Activated CD4-positive, CD25-positive, alpha-beta regulatory T cell treated with anti-CD3 and anti-CD28 coated beads, Interleukin-2, amount 50 U/mL, for 16 hours (primary cell): ENCODE measurements around the gene ODAD4.
A peak's percentile ranks its signal among the peaks of the same experiment; 100 is the strongest.

Source experiments
- DNase-seq: peaks from one replicate; pipeline ENCODE4 v3.0.0-alpha.2; 2020; ENCODE audit warnings: low read depth, low spot score

The ODAD4 gene

DNA sequence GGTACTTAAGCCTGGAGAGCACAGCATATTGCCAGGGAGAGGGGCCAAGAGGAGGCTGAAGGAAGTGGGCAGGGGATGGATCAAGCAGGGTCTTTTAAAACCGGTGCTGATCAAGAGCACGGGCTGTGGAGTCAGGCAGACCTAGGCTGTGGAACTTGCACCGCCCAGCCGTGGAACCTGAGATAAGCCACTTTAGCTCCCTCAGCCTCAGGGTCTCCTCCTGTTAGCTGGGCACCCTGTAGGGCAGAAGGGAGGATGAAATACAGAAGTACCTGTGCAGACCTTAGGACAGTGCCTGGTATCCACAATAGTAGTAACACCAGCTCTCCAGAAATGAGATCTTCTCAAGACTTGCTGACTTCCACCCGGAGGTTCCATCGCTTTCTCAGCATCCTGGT lies 9.3 kb downstream of the ODAD4 start:
- DNase-seq, result no peak

- no peak for DNase-seq
These were observed 10.8 kb downstream of the ODAD4 start for GRCh38 chr17:41941168-41941567.

- no peak for DNase-seq
These were observed 12.4 kb downstream of the ODAD4 start for GRCh38 chr17:41942626-41943373.

DNA sequence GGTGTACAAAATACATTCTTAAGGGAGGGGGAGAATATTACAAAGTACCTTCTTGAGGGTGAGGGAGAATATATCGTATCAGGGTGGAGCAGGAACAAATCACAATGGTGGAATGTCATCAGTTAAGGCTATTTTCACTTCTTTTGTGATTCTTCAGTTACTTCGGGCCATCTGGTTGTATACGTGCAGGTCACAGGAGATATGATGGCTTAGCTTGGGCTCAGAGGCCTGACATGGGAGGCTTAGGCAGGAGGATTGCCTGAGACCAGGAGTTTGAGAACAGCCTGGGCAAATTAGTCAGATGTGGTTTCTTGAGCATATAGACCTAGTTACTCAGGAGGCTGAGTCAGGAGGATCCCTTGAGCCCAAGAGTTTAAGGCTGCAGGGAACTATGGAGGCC lies 13.1 kb downstream of the ODAD4 start:
- no peak for DNase-seq

DNA sequence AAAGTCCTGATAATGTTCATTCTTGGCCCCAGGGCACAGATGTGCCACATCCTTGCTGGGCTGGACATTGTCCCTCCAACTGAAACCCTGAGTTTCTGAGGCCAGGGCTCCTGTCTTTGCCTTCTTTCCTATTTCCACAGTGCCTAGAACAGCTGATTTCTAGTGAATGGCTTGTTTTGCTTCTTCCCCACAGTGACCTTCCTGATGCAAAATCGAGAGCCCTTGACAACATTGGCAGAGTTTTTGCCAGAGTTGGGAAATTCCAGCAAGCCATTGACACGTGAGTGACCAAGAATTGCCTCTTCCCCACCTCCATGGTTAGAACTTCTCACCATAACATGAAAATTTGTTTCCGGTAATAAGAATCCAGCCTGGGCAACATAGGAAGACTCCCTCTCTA lies 14.5 kb downstream of the ODAD4 start:
- no peak for DNase-seq

- DNase-seq, result no peak
These were observed 18.5 kb downstream of the ODAD4 start for GRCh38 chr17:41948762-41949460.

DNA sequence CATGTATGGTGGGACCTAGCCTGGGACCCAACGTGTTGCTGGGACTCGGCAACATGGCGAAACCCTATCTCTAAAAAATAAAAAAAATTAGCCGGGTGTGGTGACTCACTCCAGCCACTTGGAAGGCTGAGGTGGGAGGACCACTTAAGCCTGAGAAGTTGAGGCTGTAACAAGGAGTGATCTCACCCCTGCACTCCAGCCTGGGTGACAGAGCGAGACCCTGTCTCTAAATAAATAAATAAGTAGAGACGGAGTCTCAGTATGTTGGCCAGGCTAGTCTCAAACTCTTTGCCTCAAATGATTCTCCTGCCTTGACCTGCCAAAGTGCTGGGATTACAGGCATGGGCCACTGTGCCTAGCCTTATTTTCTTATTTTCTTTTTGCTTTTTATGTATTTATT lies 26.1 kb downstream of the ODAD4 start:
- no peak for DNase-seq

DNA sequence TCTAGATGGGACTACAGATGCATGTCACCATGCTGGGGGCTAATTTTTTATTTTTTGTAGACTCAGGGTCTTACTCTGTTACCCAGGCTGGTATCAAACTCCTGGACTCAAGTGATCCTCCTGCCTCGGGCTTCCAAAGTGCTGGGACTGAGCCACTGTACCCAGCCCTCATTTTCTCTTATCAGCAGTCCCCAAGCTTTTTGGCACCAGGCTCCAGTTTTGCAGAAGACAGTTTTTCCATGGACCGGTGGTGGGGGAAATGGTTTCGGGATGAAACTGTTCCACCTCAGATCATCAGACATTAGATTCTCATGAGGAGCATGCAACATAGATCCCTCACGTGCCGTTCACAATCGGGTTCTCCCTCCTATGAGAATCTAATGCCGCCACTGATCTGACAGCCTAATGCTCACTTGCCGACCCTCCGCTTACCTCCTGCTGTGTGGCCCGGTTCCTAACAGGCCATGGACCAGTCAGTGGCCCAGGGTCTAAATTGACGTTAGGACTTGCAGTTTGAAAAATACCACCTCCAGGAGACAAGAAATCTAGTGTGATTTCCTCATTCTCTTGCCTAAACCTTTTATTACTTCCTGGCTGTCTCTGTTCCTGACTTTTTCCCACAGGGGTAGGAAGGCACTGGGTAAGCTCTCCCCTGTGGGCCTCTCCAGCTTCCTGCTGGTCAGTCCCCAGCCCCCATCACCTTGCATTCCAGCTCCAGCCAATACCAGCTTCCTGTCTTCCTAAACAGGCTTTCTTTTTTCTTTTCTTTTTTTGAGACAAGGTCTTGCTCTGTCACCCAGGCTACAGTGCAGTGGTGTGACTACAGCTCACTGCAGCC lies 26.8 kb downstream of the ODAD4 start:
- DNase-seq, result no peak

- DNase-seq, result no peak
These were observed 27.5 kb downstream of the ODAD4 start for GRCh38 chr17:41957869-41958439.

DNA sequence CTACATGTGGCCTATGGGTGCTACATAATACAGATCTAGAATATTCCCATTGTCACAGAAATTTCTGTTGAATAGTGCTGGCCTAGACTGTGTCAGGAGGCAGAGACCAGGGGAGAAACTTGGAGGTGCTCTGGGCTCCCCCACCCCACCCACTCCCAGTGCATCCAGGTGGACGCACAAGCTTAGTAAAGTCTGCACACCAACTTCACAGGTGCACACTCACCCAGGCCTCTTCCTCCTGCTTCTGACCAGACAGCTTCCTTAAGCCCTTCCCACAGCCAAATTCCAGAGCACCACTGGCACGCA lies 28.6 kb downstream of the ODAD4 start:
- DNase-seq, result no peak

- DNase-seq, result no peak
These were observed 29.1 kb downstream of the ODAD4 start for GRCh38 chr17:41959336-41960095.

GRCh38 chr17:41962111-41962510 lies 31.7 kb downstream of the ODAD4 start:
- DNase-seq, result no peak

- DNase-seq, result peak; percentile 53
These were observed 32.5 kb downstream of the ODAD4 start for GRCh38 chr17:41962768-41963434.

DNA sequence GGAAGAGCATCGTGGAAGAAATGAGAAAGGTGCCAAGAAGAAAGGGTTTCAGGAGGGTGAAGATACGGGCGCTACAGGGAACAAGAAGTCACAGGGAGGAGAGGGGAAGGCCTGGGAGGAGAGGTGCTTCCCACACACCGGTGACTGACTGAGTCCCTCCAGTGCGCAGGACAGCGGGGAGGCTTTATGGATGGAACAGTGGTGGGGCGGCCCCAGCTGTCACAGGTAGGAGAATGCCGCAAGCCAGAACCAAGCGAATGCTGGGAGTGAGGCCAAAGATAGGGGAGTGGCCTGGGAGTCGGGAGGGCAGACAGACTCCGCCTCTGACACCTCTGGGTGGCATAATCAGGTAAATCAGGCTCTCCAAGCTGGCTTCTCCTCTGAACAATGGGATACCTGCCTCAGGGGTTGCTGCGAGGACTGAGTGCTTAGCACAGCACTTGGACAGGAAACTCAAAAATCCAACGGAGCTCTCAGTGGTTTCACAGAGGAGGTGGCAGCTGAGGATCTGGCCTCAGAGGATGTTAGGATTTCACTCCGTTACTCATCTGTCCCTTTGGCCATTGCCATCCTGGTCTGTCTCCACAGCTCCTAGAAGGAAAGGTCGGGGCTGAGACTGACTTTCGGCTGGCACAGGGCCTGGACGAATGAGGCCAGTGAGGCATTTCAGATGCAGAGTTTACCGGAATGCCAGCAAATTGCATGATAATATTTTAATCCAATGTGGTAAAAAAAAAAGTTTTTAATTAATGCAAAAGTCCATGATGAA lies 35.5 kb downstream of the ODAD4 start:
- peak; percentile 31 for DNase-seq

DNA sequence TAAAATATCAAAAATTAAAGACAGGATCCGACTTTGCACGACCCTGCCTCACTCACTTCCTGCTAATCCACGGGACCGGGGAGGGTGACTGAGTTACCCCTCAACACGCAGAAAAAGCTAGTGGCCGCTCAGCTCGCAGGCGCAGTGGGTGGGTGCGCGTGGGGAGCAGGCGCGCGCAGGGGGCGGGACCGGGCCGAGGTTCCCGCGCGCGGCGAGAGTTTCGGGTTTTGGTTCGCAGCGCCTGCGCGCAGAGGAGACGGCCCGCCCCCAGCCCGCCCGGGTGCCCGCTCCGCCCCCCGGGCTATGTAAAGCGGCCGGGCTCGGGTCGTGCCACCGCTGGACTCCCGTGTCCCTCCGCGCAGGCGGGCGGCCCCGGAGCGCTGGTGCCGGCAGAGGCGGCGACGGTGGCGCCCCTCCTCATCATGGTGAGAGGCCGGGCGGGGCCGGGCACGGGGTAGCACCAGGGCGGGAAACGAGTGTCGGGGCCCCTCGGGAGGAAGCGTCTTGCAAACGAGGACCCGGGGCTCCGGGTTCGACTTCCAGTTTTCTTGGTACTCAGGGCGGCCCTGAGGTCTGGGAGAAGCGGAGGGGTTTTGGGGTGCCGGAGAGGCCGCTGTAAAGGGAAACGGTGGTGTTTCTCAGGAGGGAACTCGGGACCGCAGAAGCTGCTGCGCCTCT lies 36.2 kb downstream of the ODAD4 start, which contains the start of gene CNP:
Gene CNP (plus strand): TSS at position 333 of the 678 bp plus-strand sequence. CDS start 90 bp downstream, at position 423.
- DNase-seq, result peak; percentile 79

DNA sequence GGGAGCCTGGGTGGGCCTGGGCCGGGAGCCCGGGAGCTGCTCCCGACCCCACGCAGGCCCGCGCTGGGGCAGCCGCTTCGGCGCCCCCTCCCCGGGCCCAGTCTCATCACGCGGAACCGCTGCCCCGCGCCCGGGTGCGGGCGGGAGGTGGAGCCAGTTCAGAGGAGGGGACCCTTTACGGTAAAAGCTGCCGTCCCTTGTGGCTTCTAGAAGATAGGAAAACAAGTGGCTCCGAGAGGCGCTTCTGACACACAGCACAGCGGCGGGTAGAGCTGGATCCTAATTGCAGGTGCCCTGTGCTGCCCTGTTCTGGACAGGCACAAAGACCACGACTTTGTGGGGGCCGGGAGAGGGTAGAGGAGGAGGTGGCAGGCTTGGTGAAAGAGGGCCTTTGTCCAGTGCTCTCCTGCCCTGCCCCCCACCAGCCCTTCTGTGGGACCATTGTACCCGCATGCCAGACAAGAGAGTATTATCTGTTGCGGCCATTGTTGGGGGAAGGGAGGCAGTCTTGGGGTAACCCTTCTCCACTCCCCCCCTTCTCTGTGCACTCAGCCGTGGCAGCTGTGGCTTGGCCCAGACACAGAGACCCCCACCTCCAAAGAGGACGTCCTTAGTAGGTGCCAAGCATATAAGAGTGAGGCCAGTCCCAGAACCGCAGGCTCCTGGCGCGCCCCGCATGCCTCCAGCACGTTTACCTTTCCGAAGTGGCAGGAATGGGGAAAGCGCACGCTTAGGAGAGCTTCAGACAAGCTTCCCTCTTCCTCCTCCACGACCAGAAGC lies 36.9 kb downstream of the ODAD4 start:
- DNase-seq, result no peak

GRCh38 chr17:41967921-41968578 lies 37.6 kb downstream of the ODAD4 start:
- no peak for DNase-seq

DNA sequence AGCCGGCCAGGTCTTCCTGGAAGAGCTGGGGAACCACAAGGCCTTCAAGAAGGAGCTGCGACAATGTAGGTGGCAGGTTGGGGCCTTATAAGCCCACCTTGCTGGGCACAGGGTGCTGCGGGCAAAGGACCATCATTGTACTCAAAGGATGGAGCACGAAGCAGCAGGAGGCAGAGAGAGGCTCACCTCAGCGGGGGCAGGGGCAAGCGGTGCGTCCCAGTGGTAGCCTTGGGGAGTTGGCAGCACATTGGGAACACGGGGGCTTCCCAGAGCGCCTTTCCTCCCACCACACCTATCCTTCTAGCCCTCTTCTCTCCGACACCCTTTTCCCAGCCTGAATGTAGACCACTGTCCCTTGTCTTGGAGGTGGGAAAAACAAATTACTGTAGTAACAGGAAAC lies 38.3 kb downstream of the ODAD4 start:
- no peak for DNase-seq
